ENCODE data around the gene TBX4.

GRCh38 chr17:61444075-61444474 is 8.1 kb upstream of the TBX4 start:
- no peak for TF ChIP-seq CTCF (conservative IDR thresholded peaks at IDR 0.05; ENCODE audit: low read length)
- TF ChIP-seq EZH2phosphoT487 (IDR thresholded peaks at IDR 0.05; ENCODE audit: borderline replicate concordance) = no peak
